ENCODE results near the gene SLAIN1.

The SLAIN1 gene

DNA sequence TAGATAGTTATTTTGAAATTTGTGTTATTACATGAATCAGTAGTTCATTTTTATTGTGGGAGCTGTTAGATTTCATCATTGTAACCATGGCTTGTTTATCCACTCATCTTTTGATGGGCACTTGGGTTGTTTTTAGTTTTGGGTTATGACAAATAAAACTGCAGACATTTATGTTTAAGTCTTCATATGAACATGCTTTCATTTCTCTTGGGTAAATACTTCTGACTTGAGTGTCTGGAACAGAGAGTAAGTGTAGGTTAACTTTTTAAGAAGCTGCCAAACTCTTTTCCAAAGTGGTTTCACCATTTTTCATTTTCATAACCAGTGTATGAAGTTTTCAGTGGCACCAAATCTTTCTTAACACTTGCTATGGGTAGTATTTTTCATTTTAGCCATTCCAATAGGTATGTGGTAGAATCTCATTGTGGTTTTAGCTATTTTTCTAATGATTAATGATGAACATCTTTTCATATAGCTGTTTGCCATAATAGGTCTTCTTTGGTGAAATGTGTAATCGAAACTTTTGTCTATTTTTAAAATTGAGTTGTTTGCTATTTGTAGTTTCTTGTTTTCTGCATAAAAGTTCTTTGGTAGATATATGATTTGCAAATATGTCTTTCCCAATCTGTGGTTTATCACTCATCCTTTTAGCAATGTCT is 17.9 kb downstream of the SLAIN1 start:
- no peak for DNase-seq

GRCh38 chr13:77716692-77717091 is 19.2 kb downstream of the SLAIN1 start:
- no peak for DNase-seq

- DNase-seq = no peak
These were observed 20.0 kb downstream of the SLAIN1 start for GRCh38 chr13:77717508-77717907.

- no peak for DNase-seq
These were observed 21.6 kb downstream of the SLAIN1 start for GRCh38 chr13:77719128-77719527.

DNA sequence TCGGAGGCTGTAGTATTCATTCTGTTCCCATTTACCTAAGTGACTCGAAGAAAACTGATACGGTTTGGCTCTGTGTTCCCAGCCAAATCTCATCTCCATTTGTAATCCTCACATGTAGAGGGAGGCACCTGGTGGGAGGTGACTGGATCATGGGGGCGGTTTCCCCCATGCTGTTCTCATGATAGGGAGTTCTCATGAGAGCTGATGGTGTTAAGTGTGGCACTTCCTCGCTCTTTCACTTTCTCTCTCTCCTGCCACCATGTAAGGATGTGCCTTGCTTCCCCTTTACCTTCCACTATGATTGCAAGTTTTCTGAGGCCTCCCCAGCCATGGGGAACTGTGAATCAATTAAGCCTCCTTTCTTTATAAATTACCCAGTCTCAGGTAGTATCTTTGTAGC is 23.5 kb downstream of the SLAIN1 start:
- no peak for DNase-seq

DNA sequence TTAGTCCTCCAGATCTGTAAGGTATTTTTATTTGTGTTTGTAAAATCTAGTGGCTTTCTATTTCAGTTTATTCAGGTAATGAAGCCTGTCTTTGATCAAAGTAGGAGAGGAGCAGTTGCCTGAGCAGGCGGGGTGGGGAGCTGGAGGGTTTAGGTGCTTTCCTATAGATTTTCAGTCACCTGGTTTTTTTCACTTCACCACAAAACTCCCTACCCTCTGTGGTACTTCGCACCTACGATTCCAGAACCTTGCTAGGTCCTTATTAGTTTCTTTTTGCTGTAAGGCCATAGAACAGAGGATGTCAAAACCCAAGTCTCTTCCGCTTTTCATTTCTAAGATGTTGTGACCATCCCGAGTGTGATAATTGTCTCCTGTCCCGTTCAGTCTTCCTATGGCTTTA is 26.6 kb downstream of the SLAIN1 start:
- DNase-seq = no peak

GRCh38 chr13:77725071-77725470 is 27.6 kb downstream of the SLAIN1 start:
- no peak for DNase-seq

DNA sequence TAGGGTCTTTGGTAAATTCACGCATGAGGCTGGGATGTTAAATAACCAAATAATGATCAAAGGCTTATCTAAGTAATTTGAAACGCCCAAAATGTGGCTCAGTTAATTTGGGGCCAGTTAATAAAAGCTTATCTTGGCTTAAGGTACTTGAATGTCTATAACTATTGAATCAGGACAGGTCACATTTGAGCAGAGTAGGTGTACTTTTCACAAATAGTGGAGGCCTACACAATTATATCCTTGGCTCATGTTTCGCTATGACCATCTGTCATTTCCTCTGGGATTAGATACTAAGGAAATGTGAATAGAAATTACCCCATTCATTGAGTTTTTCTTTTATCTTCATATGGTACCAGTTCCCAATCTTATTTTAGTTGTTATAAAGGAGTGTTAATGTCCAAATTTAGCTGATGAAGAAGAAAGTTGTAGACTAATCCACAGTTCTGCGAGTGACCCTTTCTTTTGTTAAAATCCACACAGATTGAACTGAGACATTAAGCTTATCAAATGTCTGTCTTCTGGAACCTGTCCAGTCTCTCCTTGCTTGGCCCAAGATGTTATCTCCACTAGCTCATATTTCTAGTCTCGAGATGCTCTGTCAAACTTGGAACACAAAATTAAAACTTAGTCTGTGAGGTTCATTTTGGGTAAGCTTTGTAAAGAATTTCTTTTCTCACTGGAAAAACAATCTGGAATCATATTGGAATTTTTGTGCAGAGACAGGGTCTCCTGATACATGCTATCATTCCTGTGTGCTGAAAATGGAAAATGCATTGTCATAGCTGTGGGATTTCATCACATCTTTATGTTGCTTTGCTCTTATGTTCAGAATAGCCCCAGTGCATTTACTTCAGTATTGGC is 31.0 kb downstream of the SLAIN1 start:
- DNase-seq = no peak

GRCh38 chr13:77729502-77730221 is 32.2 kb downstream of the SLAIN1 start:
- no peak for DNase-seq

- DNase-seq = no peak
These were observed 33.1 kb downstream of the SLAIN1 start for GRCh38 chr13:77730572-77730971.

- DNase-seq = no peak
These were observed 34.8 kb downstream of the SLAIN1 start for GRCh38 chr13:77732287-77732686.

- no peak for DNase-seq
These were observed 36.2 kb downstream of the SLAIN1 start for GRCh38 chr13:77733674-77734073.

DNA sequence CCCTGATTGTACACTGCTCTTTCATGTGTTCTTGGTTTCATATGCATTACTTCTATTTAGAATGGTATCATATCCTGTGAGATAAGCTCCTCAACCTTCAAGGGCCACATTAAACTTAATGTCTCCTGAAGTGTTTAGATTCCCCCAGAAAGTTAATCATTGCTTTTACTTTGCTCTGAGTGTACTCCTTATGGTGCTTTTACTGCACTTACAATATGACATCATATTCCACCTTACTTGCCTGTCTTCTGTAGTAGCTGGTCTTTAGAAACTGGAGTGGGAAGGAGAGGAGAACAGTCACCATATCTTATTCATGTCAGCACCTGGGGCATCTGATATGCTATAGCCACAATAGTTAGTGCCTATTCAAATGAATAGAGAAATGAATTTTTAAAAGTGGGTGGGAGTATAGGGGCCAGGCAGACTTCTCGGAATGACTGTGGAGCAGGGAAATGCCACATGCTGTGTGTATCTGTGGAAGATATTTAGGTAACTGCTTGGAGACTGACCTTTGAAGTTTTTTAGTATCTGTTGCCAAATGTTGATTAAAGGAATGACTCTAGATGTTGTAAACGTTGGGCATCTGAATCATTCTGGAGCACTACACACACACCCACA is 40.2 kb downstream of the SLAIN1 start:
- no peak for DNase-seq

- DNase-seq = no peak
These were observed 42.7 kb downstream of the SLAIN1 start for GRCh38 chr13:77740097-77740735.

- no peak for DNase-seq
These were observed 43.6 kb downstream of the SLAIN1 start for GRCh38 chr13:77740931-77741596.

DNA sequence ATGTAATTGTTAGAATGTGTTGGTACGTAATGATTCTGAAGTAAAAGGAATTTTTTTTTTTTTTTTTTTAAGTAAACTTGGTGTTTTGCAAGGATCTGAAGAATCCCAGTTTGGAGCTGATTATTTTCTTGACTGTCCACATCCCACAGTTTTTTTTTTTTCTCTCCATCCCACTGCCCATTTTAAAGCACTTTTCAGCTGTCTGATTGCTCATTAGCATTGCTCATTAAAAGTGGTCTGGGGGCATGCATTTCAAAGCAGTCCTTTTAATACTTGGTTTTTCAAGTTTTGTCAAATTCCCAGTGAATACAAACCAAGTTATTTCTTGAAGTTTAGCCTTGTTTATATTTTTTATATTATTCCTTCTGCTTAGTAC is 44.1 kb downstream of the SLAIN1 start:
- DNase-seq = no peak

GRCh38 chr13:77742801-77743200 is 45.3 kb downstream of the SLAIN1 start:
- no peak for DNase-seq

DNA sequence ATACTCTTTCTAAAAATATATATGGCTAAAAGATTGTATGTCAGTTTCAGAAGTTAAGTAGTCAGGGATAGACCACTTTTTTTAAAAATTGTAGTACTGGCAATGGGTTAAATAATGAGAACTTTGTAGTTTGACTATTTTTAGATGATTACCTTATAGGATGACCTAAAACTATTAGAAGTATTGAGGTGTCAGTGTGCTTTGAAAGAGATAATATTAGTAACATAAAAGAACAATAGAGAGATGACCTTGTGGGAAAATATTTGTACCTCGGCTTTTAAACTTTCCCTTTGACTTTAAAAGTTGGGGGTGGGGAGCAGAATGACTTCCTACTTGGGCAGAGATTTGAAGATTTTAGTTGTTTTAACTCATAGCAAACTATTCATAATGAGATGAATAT is 48.3 kb downstream of the SLAIN1 start:
- DNase-seq = no peak

DNA sequence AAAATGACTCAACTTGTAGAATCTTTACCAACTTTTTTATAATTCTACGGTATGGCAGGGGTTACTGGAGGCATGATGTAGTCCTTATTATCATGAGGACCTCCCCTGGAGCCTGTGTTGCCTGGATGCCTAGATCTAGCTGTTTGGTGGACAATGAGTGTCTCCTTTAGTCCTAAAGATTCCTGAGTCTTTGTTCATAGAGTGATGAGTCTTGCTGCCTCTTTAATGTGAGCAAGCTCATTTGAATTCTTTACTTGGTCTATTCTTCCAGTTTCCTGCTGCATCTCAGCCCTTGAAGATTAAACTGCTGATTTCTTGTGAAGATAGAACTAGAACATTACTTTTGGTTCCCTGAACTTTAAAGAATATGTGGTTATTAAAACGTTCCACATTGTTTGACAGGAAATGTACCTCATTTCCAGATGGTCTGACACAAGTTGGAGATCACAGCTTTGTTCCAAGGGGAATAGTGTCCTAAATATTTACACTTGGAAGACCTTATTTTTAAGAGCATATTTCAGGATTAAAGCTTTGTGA is 51.9 kb downstream of the SLAIN1 start:
- DNase-seq = no peak

DNA sequence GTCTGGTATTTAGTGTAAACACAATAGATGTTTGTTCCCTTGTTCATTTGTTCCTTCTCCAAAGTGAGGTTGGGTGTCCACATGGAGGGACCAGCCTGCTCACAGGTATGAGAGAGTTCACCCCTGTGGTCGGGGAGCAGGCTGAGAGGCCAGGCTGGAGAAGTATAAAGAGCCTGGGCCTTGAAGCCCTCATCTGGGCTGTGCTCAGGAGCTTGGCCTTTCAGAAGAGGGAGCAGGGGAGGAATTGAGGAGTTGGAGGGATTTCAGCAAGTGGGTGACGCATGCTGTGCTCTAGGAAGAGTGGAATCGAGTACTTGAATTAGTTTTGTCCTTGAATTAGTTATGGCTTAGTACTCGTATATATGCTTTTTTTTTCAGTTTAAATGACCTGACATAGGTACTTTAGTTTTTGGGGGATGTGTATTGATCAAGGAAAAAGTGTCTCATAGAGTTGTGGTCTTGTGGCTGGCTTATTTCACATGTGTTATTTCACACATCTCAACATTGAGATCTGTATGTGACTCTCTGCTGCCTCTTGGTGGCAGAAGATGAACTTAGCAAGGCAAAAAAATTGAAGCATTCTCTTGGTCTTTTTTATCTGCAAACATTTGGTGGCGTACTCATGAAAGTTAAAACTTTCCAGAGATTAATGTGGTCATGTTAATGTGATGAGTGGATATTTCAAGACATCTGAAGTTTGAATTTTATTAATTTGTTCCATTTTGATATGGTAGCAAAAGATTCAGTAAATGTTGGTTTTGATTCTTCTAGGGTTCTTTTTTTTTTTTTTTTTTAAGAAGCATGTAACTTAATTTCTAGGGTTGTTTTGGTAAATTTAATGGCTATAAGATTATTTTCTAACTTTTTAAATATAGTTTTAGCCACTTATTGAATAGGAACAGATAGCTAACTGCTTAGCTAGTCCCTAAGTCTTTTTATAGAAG is 54.3 kb downstream of the SLAIN1 start:
- peak in 1 of 2 experiments; percentile 31 for DNase-seq
